Skeletal muscle tissue (tissue), 4 donors: Measurements from ENCODE around the gene NR4A3. TPM values are rescaled to one million over a fixed set of nuclear protein-coding genes. Genes with fewer than 3 reads are reported as not detected.

Source experiments
- H3K27ac ChIP-seq: one replicate; pipeline ENCODE4 v1.7.0; 2013; ENCODE audit warnings: mild to moderate bottlenecking, low read depth, low read length, inconsistent platforms
- H3K27me3 ChIP-seq, 3 donors: one replicate each; pipeline ENCODE4 v1.7.0; 2013; ENCODE audit warnings: low read length in 3 of 3; ENCODE audit not compliant: control insufficient read depth in 3 of 3, insufficient read depth in 3 of 3
- H3K36me3 ChIP-seq, 3 donors: one replicate each; pipeline ENCODE4 v1.7.0; 2013; ENCODE audit warnings: low read length in 3 of 3; ENCODE audit not compliant: control insufficient read depth in 3 of 3, insufficient read depth in 3 of 3
- H3K4me1 ChIP-seq, 3 donors: one replicate each; pipeline ENCODE4 v1.7.0; 2013; ENCODE audit warnings: low read length in 3 of 3, mild to moderate bottlenecking in 3 of 3; ENCODE audit not compliant: control insufficient read depth in 3 of 3, insufficient read depth in 3 of 3
- H3K4me3 ChIP-seq, 3 donors: one replicate each; pipeline ENCODE4 v1.7.0; 2013; ENCODE audit warnings: low read length in 3 of 3
- H3K9ac ChIP-seq, 3 donors: one replicate each; pipeline ENCODE4 v1.7.0; 2013; ENCODE audit warnings: low read length in 3 of 3, mild to moderate bottlenecking in 3 of 3, moderate library complexity in 2 of 3, low read depth in 1 of 3
- H3K9me3 ChIP-seq, 3 donors: one replicate each; pipeline ENCODE4 v1.7.0; 2013; ENCODE audit warnings: low read length in 3 of 3; ENCODE audit not compliant: control insufficient read depth in 3 of 3
- total RNA-seq: library from RNA; depleted of rRNA; stranded (reverse); fragments of >200 nt; gene quantifications from one replicate; pipeline ENCODE4 v1.2.3, GENCODE V29; 2014
- donor health status: Osteomylitis.

NR4A3 gene
- total RNA-seq, 1 donor from 2014 or later, result 2.1 TPM

DNA sequence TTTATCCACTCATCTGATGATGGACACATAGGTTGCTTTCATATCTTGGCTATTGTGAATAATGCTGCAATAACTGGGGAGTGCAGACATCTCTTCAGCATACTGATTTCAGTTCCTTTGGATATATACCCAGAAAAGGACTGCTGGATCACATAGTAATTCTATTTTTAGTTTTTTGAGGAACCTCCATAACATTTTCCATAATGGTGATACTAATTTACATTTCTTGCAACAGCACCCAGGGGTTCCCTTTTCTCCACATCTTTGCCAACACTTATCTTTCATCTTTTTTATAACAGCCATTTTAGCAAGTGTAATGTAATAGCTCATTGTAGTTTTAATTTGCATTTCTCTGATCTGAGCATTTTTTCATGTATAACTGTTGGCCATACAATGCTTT, 34.1 kb upstream of the NR4A3 start:
- no peak overlapping the region for H3K9ac ChIP-seq
- no peak overlapping the region for H3K4me3 ChIP-seq
- no peak overlapping the region for H3K27ac ChIP-seq
- H3K36me3 ChIP-seq, result no peaks in the 10 kb centered on the region
- H3K27me3 ChIP-seq, result no peaks in the 10 kb centered on the region
- H3K9me3 ChIP-seq, result no peaks in the 10 kb centered on the region
- no peaks in the 10 kb centered on the region for H3K4me1 ChIP-seq

DNA sequence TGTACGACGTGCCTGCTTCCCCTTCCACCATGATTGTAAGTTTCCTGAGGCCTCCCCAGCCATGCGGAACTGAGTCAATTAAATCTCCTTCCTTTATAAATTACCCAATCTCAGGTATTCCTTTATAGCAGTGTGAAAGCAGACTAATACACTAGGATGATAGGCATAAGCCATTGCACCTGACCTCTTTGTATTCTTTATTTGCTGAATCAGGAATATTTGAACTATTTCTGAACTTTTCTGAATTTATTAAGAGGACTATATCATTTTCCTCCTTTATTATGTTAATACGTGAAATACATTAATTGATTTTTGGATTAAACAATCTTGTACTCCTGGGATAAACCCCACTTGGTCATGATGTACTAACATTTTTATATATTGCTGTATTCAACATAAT, 28.2 kb upstream of the NR4A3 start:
- Histone ChIP-seq H3K36me3 (no peaks in the 10 kb centered on the region), H3K9ac (no peak overlapping the region), H3K4me1 (no peaks in the 10 kb centered on the region)

DNA sequence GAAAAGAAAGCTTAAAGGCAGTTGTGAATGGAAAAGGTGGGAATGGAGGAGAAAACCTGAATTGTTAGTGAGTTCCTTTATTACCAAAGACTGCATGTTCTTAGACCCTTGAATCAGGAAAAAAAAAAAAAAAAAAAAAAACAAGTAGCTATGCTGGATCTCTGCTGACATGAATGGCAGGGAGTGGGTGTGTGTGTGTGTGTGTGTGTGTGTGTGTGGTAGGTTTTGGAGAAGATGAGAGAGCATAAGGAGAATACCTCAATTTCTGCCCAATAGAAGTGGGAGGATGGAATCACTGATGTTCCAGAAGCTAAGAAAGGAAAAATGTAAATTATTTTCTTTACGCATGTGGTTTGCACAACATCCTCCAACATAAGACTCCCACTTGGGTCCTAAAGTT, 25.5 kb upstream of the NR4A3 start:
- peaks cover 0 to 2% (median 0%) of the 10 kb centered on the region in 3 donors for H3K36me3 ChIP-seq
- no peaks in the 10 kb centered on the region for H3K9me3 ChIP-seq
- no peak overlapping the region for H3K9ac ChIP-seq
- no peak overlapping the region for H3K27ac ChIP-seq
- no peak overlapping the region for H3K4me3 ChIP-seq
- H3K27me3 ChIP-seq, result no peaks in the 10 kb centered on the region
- no peaks in the 10 kb centered on the region for H3K4me1 ChIP-seq

More for the DNA sequence above, 28.2 kb upstream of the NR4A3 start:
- Histone ChIP-seq H3K4me3 (no peak overlapping the region), H3K27ac (no peak overlapping the region), H3K27me3 (no peaks in the 10 kb centered on the region), H3K9me3 (no peaks in the 10 kb centered on the region)

- Histone ChIP-seq H3K4me1 (no peaks in the 10 kb centered on the region), H3K4me3 (no peak overlapping the region), H3K27me3 (no peaks in the 10 kb centered on the region), H3K27ac (no peak overlapping the region), H3K9ac (no peak overlapping the region), H3K9me3 (no peaks in the 10 kb centered on the region), H3K36me3 (peaks cover 0 to 5% (median 3%) of the 10 kb centered on the region in 3 donors)
These were observed 19.9 kb upstream of the NR4A3 start for GRCh38 chr9:99801775-99802174.

- no peak overlapping the region for H3K9ac ChIP-seq
- no peak overlapping the region for H3K4me3 ChIP-seq
- H3K27me3 ChIP-seq, result no peaks in the 10 kb centered on the region
- no peaks in the 10 kb centered on the region for H3K9me3 ChIP-seq
- H3K36me3 ChIP-seq, result peaks cover 0 to 5% (median 3%) of the 10 kb centered on the region in 3 donors
- H3K4me1 ChIP-seq, result no peaks in the 10 kb centered on the region
- no peak overlapping the region for H3K27ac ChIP-seq
These were observed 18.0 kb upstream of the NR4A3 start for GRCh38 chr9:99803694-99804093.

DNA sequence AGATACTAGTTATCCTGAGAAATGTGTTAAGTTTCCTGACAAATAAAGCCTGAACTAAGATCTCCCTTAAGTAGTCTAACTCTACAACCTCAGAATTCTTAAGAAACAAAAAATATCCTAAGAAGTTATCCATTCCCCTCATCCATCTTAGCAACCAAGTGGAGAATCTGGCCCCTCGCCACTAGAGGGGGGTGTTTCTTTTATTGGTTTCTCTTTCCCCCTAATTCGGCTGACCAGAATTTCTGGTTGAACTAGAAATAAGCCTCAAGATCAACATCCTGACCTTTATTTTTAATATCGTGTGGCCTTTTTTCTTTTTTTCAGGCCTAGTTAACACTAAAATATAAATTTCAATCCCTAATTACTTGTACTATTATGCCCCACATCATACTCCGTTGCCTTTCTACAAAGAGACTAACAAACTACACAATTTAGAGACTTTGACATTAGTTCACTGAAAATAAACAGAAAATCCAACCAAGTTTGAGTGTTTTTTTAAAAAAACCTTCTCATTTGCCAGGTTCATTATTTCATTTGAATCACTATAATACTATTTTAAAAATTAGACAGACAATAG, 14.3 kb upstream of the NR4A3 start:
- H3K27ac ChIP-seq, result no peak overlapping the region
- no peaks in the 10 kb centered on the region for H3K27me3 ChIP-seq
- peaks cover 0 to 3% (median 0%) of the 10 kb centered on the region in 3 donors for H3K36me3 ChIP-seq
- H3K9ac ChIP-seq, result no peak overlapping the region
- peaks cover 2 to 4% (median 4%) of the 10 kb centered on the region in 3 donors for H3K4me1 ChIP-seq
- H3K9me3 ChIP-seq, result no peaks in the 10 kb centered on the region
- no peak overlapping the region for H3K4me3 ChIP-seq

- Histone ChIP-seq H3K9ac (no peak overlapping the region), H3K4me3 (no peak overlapping the region), H3K9me3 (no peaks in the 10 kb centered on the region), H3K27me3 (no peaks in the 10 kb centered on the region), H3K27ac (no peak overlapping the region), H3K36me3 (peaks cover 0 to 3% (median 0%) of the 10 kb centered on the region in 3 donors), H3K4me1 (peaks cover 2 to 4% (median 4%) of the 10 kb centered on the region in 3 donors)
These were observed 13.7 kb upstream of the NR4A3 start for GRCh38 chr9:99807956-99808355.

DNA sequence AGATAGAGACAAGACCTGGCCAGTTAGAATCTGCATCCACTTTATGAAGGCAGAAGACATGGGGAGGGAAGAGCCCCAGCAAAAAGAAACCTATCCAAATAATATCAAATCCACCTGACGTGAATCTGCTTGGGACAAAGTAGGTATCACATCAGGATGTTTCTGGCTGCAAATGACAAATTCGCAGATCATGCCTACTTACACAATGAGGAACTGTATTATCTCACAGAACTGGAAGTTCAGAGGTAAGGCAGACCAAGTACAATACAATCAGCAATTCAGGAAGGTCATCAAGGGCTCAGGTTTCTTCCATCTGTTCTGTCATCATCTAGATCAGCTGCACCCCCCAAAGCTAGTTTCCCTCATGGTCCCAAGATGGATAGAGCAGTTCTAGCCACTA, 13.2 kb upstream of the NR4A3 start:
- H3K9ac ChIP-seq, result no peak overlapping the region
- peaks cover 0 to 3% (median 0%) of the 10 kb centered on the region in 3 donors for H3K36me3 ChIP-seq
- H3K4me1 ChIP-seq, result peaks cover 2 to 4% (median 4%) of the 10 kb centered on the region in 3 donors
- H3K27ac ChIP-seq, result no peak overlapping the region
- no peaks in the 10 kb centered on the region for H3K27me3 ChIP-seq
- H3K4me3 ChIP-seq, result no peak overlapping the region
- H3K9me3 ChIP-seq, result no peaks in the 10 kb centered on the region

- Histone ChIP-seq H3K27me3 (no peaks in the 10 kb centered on the region), H3K9ac (no peak overlapping the region), H3K9me3 (no peaks in the 10 kb centered on the region), H3K4me1 (peaks cover 2 to 11% (median 4%) of the 10 kb centered on the region in 3 donors), H3K4me3 (no peak overlapping the region), H3K36me3 (peaks cover 0 to 3% (median 0%) of the 10 kb centered on the region in 3 donors), H3K27ac (no peak overlapping the region)
These were observed 11.9 kb upstream of the NR4A3 start for GRCh38 chr9:99809586-99810319.

DNA sequence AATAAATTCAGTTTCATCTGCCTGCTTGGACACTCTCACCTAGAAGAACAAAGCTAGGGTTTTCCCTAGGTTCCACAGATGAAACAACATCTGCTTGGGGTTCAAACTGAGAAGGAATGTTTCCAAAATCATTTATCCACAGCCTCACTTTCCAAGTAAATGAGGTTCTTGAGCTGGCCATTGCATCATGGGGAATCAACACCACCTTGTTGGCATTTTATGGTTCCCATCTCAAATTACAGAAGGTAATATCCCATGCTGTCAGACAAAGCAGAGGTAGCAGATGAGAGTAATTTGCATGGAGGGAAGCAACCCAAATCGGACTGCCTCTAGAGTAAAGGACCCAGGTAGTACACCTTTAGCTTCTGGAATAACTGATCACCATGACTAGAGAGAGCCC, 10.5 kb upstream of the NR4A3 start:
- H3K9ac ChIP-seq, result no peak overlapping the region
- no peaks in the 10 kb centered on the region for H3K9me3 ChIP-seq
- no peaks in the 10 kb centered on the region for H3K27me3 ChIP-seq
- H3K4me1 ChIP-seq, result peaks cover 2 to 17% (median 4%) of the 10 kb centered on the region in 3 donors
- H3K36me3 ChIP-seq, result no peaks in the 10 kb centered on the region
- H3K27ac ChIP-seq, result no peak overlapping the region
- no peak overlapping the region for H3K4me3 ChIP-seq
